Astrocyte (in vitro differentiated cells and primary cell): ENCODE measurements around the gene TRAF7. TPM values are rescaled to one million over a fixed set of nuclear protein-coding genes. Genes with fewer than 3 reads are reported as not detected.

Experiments
- DNase-seq: peaks from one replicate; pipeline ENCODE4 v3.0.0-alpha.2; 2010; ENCODE audit warnings: low read depth
- FAIRE-seq: peaks from 2 replicates; lab custom pipeline; 2011; peaks lifted over from hg19 to GRCh38; lab: Jason Lieb, UNC
- H2AFZ ChIP-seq: 2 replicates; pipeline ENCODE4 v1.6.0; 2012; ENCODE audit warnings: low read depth, low read length, inconsistent platforms
- H3K27ac ChIP-seq: 2 replicates; pipeline ENCODE4 v1.5.1; 2011; ENCODE audit warnings: low read depth, low read length, inconsistent platforms
- H3K27me3 ChIP-seq: 2 replicates; pipeline ENCODE4 v1.6.0; 2011; ENCODE audit warnings: low read length, inconsistent platforms; ENCODE audit not compliant: insufficient read depth
- H3K36me3 ChIP-seq: 2 replicates; pipeline ENCODE4 v1.5.1; 2011; ENCODE audit warnings: low read length, inconsistent platforms; ENCODE audit not compliant: insufficient read depth
- H3K4me1 ChIP-seq: 2 replicates; pipeline ENCODE4 v1.5.1; 2011; ENCODE audit warnings: low read length, inconsistent platforms; ENCODE audit not compliant: insufficient read depth
- H3K4me2 ChIP-seq: 2 replicates; pipeline ENCODE4 v1.6.0; 2012; ENCODE audit warnings: low read length, inconsistent platforms
- H3K4me3 ChIP-seq: 2 replicates; pipeline ENCODE4 v1.5.1; 2011; ENCODE audit warnings: low read depth, mild to moderate bottlenecking, low read length, inconsistent platforms; ENCODE audit not compliant: insufficient read depth
- H3K79me2 ChIP-seq: 2 replicates; pipeline ENCODE4 v1.6.0; 2012; ENCODE audit warnings: mild to moderate bottlenecking, low read length, inconsistent platforms; ENCODE audit not compliant: insufficient read depth
- H3K9ac ChIP-seq: 2 replicates; pipeline ENCODE4 v1.6.0; 2012; ENCODE audit warnings: mild to moderate bottlenecking, low read length, inconsistent platforms
- H3K9me3 ChIP-seq: 2 replicates; pipeline ENCODE4 v1.5.1; 2012; ENCODE audit warnings: low read depth, mild to moderate bottlenecking, low read length, inconsistent platforms; ENCODE audit not compliant: insufficient read depth
- H4K20me1 ChIP-seq: 2 replicates; pipeline ENCODE4 v1.6.0; 2012; ENCODE audit warnings: low read length, inconsistent platforms; ENCODE audit not compliant: insufficient read depth
- H3K27ac Mint-ChIP-seq: one replicate; pipeline ENCODE4 v1.8.0; 2021; ENCODE audit warnings: mild to moderate bottlenecking, mixed read lengths; ENCODE audit not compliant: unreplicated experiment
- H3K27me3 Mint-ChIP-seq: one replicate; pipeline ENCODE4 v1.8.0; 2021; ENCODE audit warnings: low read depth, mixed read lengths; ENCODE audit not compliant: unreplicated experiment
- H3K36me3 Mint-ChIP-seq: one replicate; pipeline ENCODE4 v1.8.0; 2021; ENCODE audit warnings: low read depth, mixed read lengths; ENCODE audit not compliant: unreplicated experiment
- H3K4me1 Mint-ChIP-seq: one replicate; pipeline ENCODE4 v1.8.0; 2021; ENCODE audit warnings: low read depth, mixed read lengths; ENCODE audit not compliant: unreplicated experiment
- H3K4me3 Mint-ChIP-seq: one replicate; pipeline ENCODE4 v1.8.0; 2021; ENCODE audit warnings: mild to moderate bottlenecking, moderate library complexity, mixed read lengths; ENCODE audit not compliant: unreplicated experiment
- H3K9me3 Mint-ChIP-seq: one replicate; pipeline ENCODE4 v1.8.0; 2021; ENCODE audit warnings: mild to moderate bottlenecking, mixed read lengths; ENCODE audit not compliant: unreplicated experiment
- CTCF ChIP-seq: IDR thresholded peaks from 2 replicates; pipeline ENCODE4 v1.5.1; 2011; ENCODE audit warnings: low read depth, mild to moderate bottlenecking, inconsistent platforms, low read length, moderate library complexity; ENCODE audit not compliant: insufficient read depth
- EZH2 ChIP-seq: IDR thresholded peaks from 2 replicates; pipeline ENCODE4 v1.6.1; 2012; ENCODE audit warnings: mild to moderate bottlenecking, low read length, inconsistent platforms; ENCODE audit not compliant: insufficient read depth
- total RNA-seq: library from RNA; stranded (reverse); gene quantifications from 2 replicates; pipeline ENCODE4 v1.2.1, GENCODE V29; 2021

TRAF7 gene
- total RNA-seq, 1 donor from 2014 or later: 92.1 TPM

GRCh38 chr16:2210386-2211365, 55.1 kb downstream of the TRAF7 start, which contains the start of gene BRICD5:
BRICD5 (minus strand) TSS chr16:2210863; CDS start chr16:2210833, 30 bp downstream.
- Mint-ChIP-seq H3K27me3 (no peaks in the 10 kb centered on the region), H3K4me3 (no peak within 1 kb of the TSS), H3K9me3 (no peaks in the 10 kb centered on the region), H3K27ac (no peak within 1 kb of the TSS), H3K4me1 (peaks cover 17% of the 10 kb centered on the region), H3K36me3 (peaks cover 4% of the 10 kb centered on the region)
- Histone ChIP-seq H2AFZ (no peak within 1 kb of the TSS), H3K9ac (no peak within 1 kb of the TSS), H3K27me3 (no peaks in the 10 kb centered on the region), H3K27ac (no peak within 1 kb of the TSS), H3K9me3 (no peaks in the 10 kb centered on the region), H3K4me2 (no peak within 1 kb of the TSS), H3K4me3 (no peak within 1 kb of the TSS), H4K20me1 (peaks cover 30% of the 10 kb centered on the region), H3K36me3 (no peaks in the 10 kb centered on the region), H3K79me2 (peaks cover 46% of the 10 kb centered on the region), H3K4me1 (peaks cover 26% of the 10 kb centered on the region)
- FAIRE-seq: no peak
- TF ChIP-seq EZH2: no peak
- DNase-seq: no peak

- Histone ChIP-seq H3K4me1 (peaks cover 19% of the 10 kb centered on the region), H3K79me2 (peaks cover 35% of the 10 kb centered on the region), H3K4me3 (no peak overlapping the region), H3K27me3 (no peaks in the 10 kb centered on the region), H2AFZ (no peak overlapping the region), H3K27ac (no peak overlapping the region), H3K4me2 (peak overlapping the region; percentile 85), H3K9me3 (no peaks in the 10 kb centered on the region), H3K9ac (no peak overlapping the region), H4K20me1 (peaks cover 30% of the 10 kb centered on the region), H3K36me3 (no peaks in the 10 kb centered on the region)
- H3K4me1 Mint-ChIP-seq: peaks cover 12% of the 10 kb centered on the region
- no peak overlapping the region for H3K27ac Mint-ChIP-seq
- no peaks in the 10 kb centered on the region for H3K27me3 Mint-ChIP-seq
- H3K9me3 Mint-ChIP-seq: no peaks in the 10 kb centered on the region
- no peak for DNase-seq
- peaks cover 4% of the 10 kb centered on the region for H3K36me3 Mint-ChIP-seq
- TF ChIP-seq EZH2 (no peak), CTCF (no peak)
- peak overlapping the region; percentile 9 for H3K4me3 Mint-ChIP-seq
- FAIRE-seq: no peak
These were observed 56.4 kb downstream of the TRAF7 start for GRCh38 chr16:2211923-2212347.

- Histone ChIP-seq H3K4me3 (peak overlapping the region; percentile 72), H4K20me1 (peaks cover 30% of the 10 kb centered on the region), H3K36me3 (no peaks in the 10 kb centered on the region), H3K27me3 (no peaks in the 10 kb centered on the region), H3K27ac (no peak overlapping the region), H3K4me1 (peaks cover 19% of the 10 kb centered on the region), H3K9me3 (no peaks in the 10 kb centered on the region), H3K4me2 (peak overlapping the region; percentile 85), H3K79me2 (peaks cover 29% of the 10 kb centered on the region), H2AFZ (no peak overlapping the region), H3K9ac (peak overlapping the region; percentile 84)
- peak overlapping the region; percentile 82 for H3K27ac Mint-ChIP-seq
- no peaks in the 10 kb centered on the region for H3K9me3 Mint-ChIP-seq
- peaks cover 12% of the 10 kb centered on the region for H3K4me1 Mint-ChIP-seq
- TF ChIP-seq EZH2 (no peak), CTCF (no peak)
- peak overlapping the region; percentile 87 for H3K4me3 Mint-ChIP-seq
- H3K36me3 Mint-ChIP-seq: peaks cover under 1% of the 10 kb centered on the region
- FAIRE-seq (no peak), DNase-seq (no peak)
- H3K27me3 Mint-ChIP-seq: no peaks in the 10 kb centered on the region
These were observed 57.1 kb downstream of the TRAF7 start for GRCh38 chr16:2212362-2213324.
